AG04449 (cell line): Measurements from ENCODE around the gene MTTP.

ENCODE experiments used
- CTCF ChIA-PET: fragments of 350-600 bp; formaldehyde crosslinking; extraction: SDS; loops from one replicate; lab custom pipeline; 2021; ENCODE audit warnings: antibody characterized with exemption; lab: Yijun Ruan, JAX
- POLR2A ChIA-PET: fragments of 400-600, 350-600 bp; formaldehyde crosslinking; extraction: SDS; loops from one replicate; lab custom pipeline; 2020; ENCODE audit warnings: antibody characterized with exemption, inconsistent platforms; lab: Yijun Ruan, JAX
- DNase-seq: peaks from one replicate; pipeline ENCODE4 v3.0.0-alpha.2; 2010; ENCODE audit warnings: low read depth, low spot score
- H3K4me3 ChIP-seq: 2 replicates; pipeline ENCODE4 v1.5.1; 2011; ENCODE audit warnings: low read depth, mild to moderate bottlenecking, control low read depth, low read length
- TF ChIP-seq, protein P1 (sequence below): IDR thresholded peaks from one replicate; pipeline ENCODE4 v1.5.1; 2011; ENCODE audit warnings: mild to moderate bottlenecking, moderate library complexity, low read length, control low read depth, inconsistent platforms; ENCODE audit not compliant: insufficient read depth; ENCODE audit errors: missing control alignments

The MTTP gene

DNA sequence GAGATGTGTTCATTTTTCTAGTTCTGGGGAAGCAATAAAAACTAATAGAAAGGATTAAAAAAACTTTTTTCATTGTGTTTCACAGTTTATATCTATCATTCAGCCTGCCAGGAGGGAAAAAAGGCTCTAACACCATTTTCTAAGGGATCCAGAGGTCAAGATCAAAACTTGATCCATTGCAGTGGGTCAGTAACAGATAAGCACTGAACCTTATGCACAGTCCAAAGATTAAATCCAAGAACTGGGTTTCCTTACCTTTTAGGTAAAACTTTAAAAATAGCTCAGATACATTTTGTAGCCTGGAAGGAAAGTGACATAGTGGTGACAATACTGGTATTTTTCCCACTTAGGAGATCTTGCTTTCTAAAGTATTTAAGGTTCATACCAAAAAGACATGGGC is 12.7 kb downstream of the MTTP start:
- no peak for DNase-seq
- POLR2A ChIA-PET = no interaction called here
- TF ChIP-seq, protein P1, sequence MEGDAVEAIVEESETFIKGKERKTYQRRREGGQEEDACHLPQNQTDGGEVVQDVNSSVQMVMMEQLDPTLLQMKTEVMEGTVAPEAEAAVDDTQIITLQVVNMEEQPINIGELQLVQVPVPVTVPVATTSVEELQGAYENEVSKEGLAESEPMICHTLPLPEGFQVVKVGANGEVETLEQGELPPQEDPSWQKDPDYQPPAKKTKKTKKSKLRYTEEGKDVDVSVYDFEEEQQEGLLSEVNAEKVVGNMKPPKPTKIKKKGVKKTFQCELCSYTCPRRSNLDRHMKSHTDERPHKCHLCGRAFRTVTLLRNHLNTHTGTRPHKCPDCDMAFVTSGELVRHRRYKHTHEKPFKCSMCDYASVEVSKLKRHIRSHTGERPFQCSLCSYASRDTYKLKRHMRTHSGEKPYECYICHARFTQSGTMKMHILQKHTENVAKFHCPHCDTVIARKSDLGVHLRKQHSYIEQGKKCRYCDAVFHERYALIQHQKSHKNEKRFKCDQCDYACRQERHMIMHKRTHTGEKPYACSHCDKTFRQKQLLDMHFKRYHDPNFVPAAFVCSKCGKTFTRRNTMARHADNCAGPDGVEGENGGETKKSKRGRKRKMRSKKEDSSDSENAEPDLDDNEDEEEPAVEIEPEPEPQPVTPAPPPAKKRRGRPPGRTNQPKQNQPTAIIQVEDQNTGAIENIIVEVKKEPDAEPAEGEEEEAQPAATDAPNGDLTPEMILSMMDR = no peak
- CTCF ChIA-PET = no interaction called here
- H3K4me3 ChIP-seq = no peak overlapping the region

DNA sequence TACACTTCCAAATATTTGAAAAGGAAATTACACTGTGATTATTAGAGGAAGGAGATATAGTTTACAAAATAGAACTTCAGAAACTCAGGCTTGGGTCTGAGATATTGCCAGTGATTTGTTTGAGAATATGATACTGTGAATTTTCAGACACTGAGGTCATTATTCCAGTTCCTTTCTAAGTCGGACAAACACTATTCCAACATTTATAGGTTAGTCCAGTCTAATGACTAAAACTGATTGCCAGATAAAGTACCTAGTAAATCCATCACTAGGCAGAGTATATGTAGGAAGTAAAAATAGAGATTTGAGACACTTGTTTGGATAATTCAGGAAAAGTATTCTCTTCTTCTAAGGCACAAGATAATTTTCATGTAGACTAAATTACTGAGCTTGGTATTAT is 13.2 kb downstream of the MTTP start:
- TF ChIP-seq, protein P1 = no peak
- POLR2A ChIA-PET = no interaction called here
- H3K4me3 ChIP-seq = no peak overlapping the region
- no peak for DNase-seq
- CTCF ChIA-PET = no interaction called here

DNA sequence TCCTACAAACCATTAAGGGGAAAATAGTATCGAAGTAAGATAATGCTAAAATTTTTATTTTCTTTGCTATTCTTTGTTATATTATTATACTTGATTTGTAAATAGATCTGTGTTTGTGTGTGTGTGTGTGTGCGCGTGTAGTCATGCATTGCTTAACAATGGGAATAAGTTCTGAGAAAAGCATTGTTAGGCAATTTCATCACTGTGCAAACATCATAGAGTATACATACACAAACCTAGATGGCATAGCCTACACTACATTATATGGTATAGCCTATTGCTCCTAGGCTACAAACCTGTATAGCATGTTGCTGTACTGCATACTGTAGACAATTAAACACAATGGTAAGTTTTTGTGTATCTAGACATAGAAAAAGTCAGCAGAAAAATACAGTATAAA is 17.1 kb downstream of the MTTP start:
- TF ChIP-seq, protein P1 = no peak
- ChIA-PET CTCF (no interaction called here), POLR2A (no interaction called here)
- DNase-seq = no peak
- H3K4me3 ChIP-seq = no peak overlapping the region

DNA sequence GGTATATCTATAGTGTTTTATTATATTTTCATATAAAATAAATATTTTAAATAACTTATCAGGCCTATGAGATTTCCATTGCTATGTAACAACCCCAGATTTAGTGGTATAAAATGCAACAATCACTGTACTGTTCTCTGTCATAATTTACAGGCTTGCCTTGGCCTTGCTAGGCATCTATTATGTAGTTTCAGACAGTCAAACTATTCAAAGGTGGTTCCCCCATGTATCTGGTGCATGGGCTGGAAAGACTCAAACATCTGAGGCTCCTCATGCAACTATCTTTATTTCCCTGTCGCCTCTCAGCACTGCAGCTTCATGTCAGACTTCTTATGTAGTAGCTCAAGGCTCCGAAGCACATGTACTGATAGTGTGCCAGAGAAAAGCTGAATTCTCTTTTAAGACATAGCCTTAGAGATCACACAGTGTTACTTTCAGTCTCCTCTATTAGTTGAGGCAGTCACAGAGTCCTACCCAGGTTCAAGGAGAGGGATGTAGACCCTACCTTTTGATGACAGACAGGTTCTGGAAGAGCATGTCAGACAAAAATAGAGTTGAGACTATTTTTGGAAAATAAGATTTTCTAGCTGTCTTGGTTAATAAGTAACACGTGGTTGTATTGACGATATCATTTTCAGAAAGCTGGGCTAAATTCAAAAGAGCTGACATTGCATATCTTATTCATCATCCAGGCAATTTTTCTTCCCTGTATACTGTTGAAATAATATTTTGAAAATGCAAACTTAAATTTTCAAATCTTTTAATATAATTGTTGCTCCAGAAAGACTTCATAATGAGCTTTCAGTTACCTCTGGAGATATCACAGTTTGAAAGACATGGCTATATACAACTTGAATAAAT is 19.4 kb downstream of the MTTP start:
- TF ChIP-seq, protein P1 = no peak
- H3K4me3 ChIP-seq = no peak overlapping the region
- CTCF ChIA-PET = no interaction called here

DNA sequence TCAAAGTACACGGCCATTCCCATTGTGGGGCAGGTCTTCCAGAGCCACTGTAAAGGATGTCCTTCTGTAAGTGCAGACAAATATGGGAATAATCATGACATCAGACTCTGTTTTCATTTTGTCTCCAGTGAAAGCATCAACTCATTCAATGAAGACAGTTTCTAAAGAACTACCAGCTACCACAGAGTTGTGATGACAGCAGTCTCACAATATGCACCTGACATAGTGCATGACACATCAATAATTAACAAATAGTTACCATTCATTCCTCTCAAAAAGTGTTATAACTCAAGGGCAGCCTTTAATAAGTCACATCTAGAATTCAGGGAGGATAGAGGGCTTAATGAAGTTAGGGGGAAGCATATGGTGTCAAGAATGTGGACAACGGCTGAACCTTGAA is 20.2 kb downstream of the MTTP start:
- POLR2A ChIA-PET = no interaction called here
- CTCF ChIA-PET = no interaction called here
- DNase-seq = no peak
- TF ChIP-seq, protein P1 = no peak
- no peak overlapping the region for H3K4me3 ChIP-seq

More for the DNA sequence above, 19.4 kb downstream of the MTTP start:
- DNase-seq = no peak
- POLR2A ChIA-PET = no interaction called here

DNA sequence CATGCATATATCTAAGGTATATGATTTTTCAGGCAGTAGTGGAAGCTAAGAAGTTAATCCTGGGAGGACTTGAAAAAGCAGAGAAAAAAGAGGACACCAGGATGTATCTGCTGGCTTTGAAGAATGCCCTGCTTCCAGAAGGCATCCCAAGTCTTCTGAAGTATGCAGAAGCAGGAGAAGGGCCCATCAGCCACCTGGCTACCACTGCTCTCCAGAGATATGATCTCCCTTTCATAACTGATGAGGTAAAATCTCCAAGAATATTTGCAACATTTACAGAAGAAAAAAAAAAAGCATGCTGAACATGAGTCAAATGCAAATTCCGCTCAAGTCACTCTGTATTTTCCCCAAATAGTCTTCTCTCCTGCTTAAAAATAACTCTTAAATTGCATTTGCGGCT is 32.1 kb downstream of the MTTP start:
- CTCF ChIA-PET = no interaction called here
- TF ChIP-seq, protein P1 = no peak
- H3K4me3 ChIP-seq = no peak overlapping the region
- no peak for DNase-seq
- POLR2A ChIA-PET = no interaction called here
